B cell (primary cell): ENCODE data around the gene ACIN1. TPM values are rescaled to one million over a fixed set of nuclear protein-coding genes. Genes with fewer than 3 reads are reported as not detected.

ENCODE experiments used
- ATAC-seq: fragments of 200-7000 bp; cut with Tn5 transposase; one replicate; pipeline ENCODE4 v1.10.0; 2021; ENCODE audit warnings: low read depth, mild to moderate bottlenecking, moderate number of reproducible peaks, moderate library complexity
- CTCF ChIA-PET: fragments of 350-600 bp; sonication (Branson Sonifier 250); formaldehyde crosslinking; loops from one replicate; lab custom pipeline; 2021; ENCODE audit warnings: antibody characterized with exemption, inconsistent platforms; lab: Charles Lee
- POLR2A ChIA-PET: fragments of 350-600 bp; sonication (Branson Sonifier 250); formaldehyde crosslinking; loops from one replicate; lab custom pipeline; 2021; ENCODE audit warnings: antibody characterized with exemption; lab: Charles Lee
- DNase-seq: peaks from one replicate; pipeline ENCODE4 v3.0.0; 2013
- H2AFZ ChIP-seq: 2 replicates; pipeline ENCODE4 v1.6.1; 2012; ENCODE audit warnings: mild to moderate bottlenecking, low read depth, low read length; ENCODE audit not compliant: insufficient read depth, poor library complexity, severe bottlenecking
- H3K27ac ChIP-seq, 2 donors: 1 replicate in 1 of 2; 2 replicates in 1 of 2; pipeline ENCODE4 v1.5.1; 2012 to 2013; ENCODE audit warnings: low read length in 2 of 2, mild to moderate bottlenecking in 2 of 2, moderate library complexity in 1 of 2
- H3K27me3 ChIP-seq, 4 experiments: fragments of 200-600 bp in 1 of 4; sonication (generic) in 1 of 4; replicated peaks in 1 of 4; 1 replicate in 2 of 4; 2 replicates in 2 of 4; pipeline versions ENCODE4 v1.6.1 to v1.7.0; 2013 to 2016; ENCODE audit warnings: low read length in 3 of 4, mild to moderate bottlenecking in 2 of 4, mixed read lengths in 1 of 4, moderate library complexity in 1 of 4; ENCODE audit not compliant: insufficient read depth in 4 of 4, control insufficient read depth in 3 of 4; ENCODE audit errors: control extremely low read depth in 1 of 4
- H3K36me3 ChIP-seq, 2 experiments: replicated peaks in 1 of 2; 1 replicate in 1 of 2; 2 replicates in 1 of 2; pipeline versions ENCODE4 v1.6.1 to v1.7.1; 2013; ENCODE audit warnings: low read length in 1 of 2; ENCODE audit not compliant: insufficient read depth in 2 of 2, control insufficient read depth in 1 of 2; ENCODE audit errors: control extremely low read depth in 1 of 2, extremely low read depth in 1 of 2
- H3K4me1 ChIP-seq, 2 donors: fragments of 200-600 bp in 1 of 2; sonication (generic) in 1 of 2; 1 replicate in 1 of 2; 2 replicates in 1 of 2; pipeline versions ENCODE4 v1.5.1 to v1.6.1; 2013 to 2017; ENCODE audit warnings: low read length in 2 of 2; ENCODE audit not compliant: control insufficient read depth in 2 of 2, insufficient read depth in 2 of 2
- H3K4me2 ChIP-seq: replicated peaks from 2 replicates; pipeline ENCODE3; 2012; ENCODE audit warnings: mild to moderate bottlenecking, low read depth, low read length; ENCODE audit not compliant: poor library complexity, severe bottlenecking
- H3K4me3 ChIP-seq, 5 experiments: fragments of 200-600 bp in 1 of 5; sonication (generic) in 1 of 5; 1 replicate in 3 of 5; 2 replicates in 2 of 5; pipeline versions ENCODE4 v1.5.1 to v1.7.0; 2011 to 2016; ENCODE audit warnings: low read length in 4 of 5, mild to moderate bottlenecking in 4 of 5, low read depth in 2 of 5, control low read depth in 1 of 5, moderate library complexity in 1 of 5; ENCODE audit not compliant: insufficient read depth in 1 of 5; ENCODE audit errors: control extremely low read depth in 1 of 5, extremely low read depth in 1 of 5
- H3K79me2 ChIP-seq: fragments of 200-600 bp; sonication (generic); one replicate; pipeline ENCODE4 v1.6.0; 2016; ENCODE audit warnings: low read length; ENCODE audit not compliant: control insufficient read depth, insufficient read depth
- H3K9ac ChIP-seq: fragments of 200-600 bp; sonication (generic); 2 replicates; pipeline ENCODE4 v1.6.1; 2017; ENCODE audit warnings: mild to moderate bottlenecking, low read length, moderate library complexity
- H3K9me3 ChIP-seq, 3 donors: one replicate each; pipeline versions ENCODE4 v1.6.1 to v1.7.1; 2013; ENCODE audit warnings: low read length in 2 of 3; ENCODE audit not compliant: control insufficient read depth in 2 of 3, insufficient read depth in 1 of 3; ENCODE audit errors: control extremely low read depth in 1 of 3
- H4K20me1 ChIP-seq: 2 replicates; pipeline ENCODE4 v1.6.0; 2012; ENCODE audit warnings: mild to moderate bottlenecking, low read length; ENCODE audit not compliant: insufficient read depth, control insufficient read depth, poor library complexity, severe bottlenecking
- H3K27ac Mint-ChIP-seq: one replicate; pipeline ENCODE4 v1.8.0; 2021; ENCODE audit warnings: mixed read lengths
- H3K27me3 Mint-ChIP-seq: one replicate; pipeline ENCODE4 v1.8.0; 2021; ENCODE audit warnings: mixed read lengths
- H3K4me1 Mint-ChIP-seq: one replicate; pipeline ENCODE4 v1.8.0; 2021; ENCODE audit warnings: mixed read lengths
- H3K4me3 Mint-ChIP-seq: one replicate; pipeline ENCODE4 v1.8.0; 2021; ENCODE audit warnings: mixed read lengths
- H3K9me3 Mint-ChIP-seq: one replicate; pipeline ENCODE4 v1.8.0; 2022; ENCODE audit warnings: mixed read lengths; ENCODE audit not compliant: insufficient read depth
- CTCF ChIP-seq: fragments of 200-600 bp; IDR thresholded peaks from one replicate; pipeline ENCODE4 v1.8.0; 2022; ENCODE audit warnings: antibody characterized with exemption, mild to moderate bottlenecking
- EZH2 ChIP-seq: IDR thresholded peaks from 2 replicates; pipeline ENCODE4 v1.6.1; 2012; ENCODE audit warnings: borderline replicate concordance, low read depth, mild to moderate bottlenecking, moderate library complexity, low read length; ENCODE audit not compliant: insufficient read depth, poor library complexity, severe bottlenecking
- WGBS: methylation state at CpG from one replicate; pipeline ENCODE4 v1.1.5; 2013; ENCODE audit warnings: missing lambda C conversion rate; ENCODE audit not compliant: insufficient coverage; 5-methylcytosine and 5-hydroxymethylcytosine counted together
- intact Hi-C: fragments of 100-400 bp; cut with micrococcal nuclease; formaldehyde crosslinking; loops from one replicate; pipeline ENCODE4 v1.10.0; 2022
- polyA plus RNA-seq: library from polyadenylated mRNA; depleted of rRNA; stranded (reverse); fragments of >200 nt; gene quantifications from 2 replicates; pipeline ENCODE4 v1.2.3, GENCODE V29; 2012
- total RNA-seq, 2 donors: library from RNA; stranded (reverse); fragments of 120-200 nt in 1 of 2; gene quantifications; 1 replicate in 1 of 2; 2 replicates in 1 of 2; pipeline versions ENCODE4 v1.2.3 to v1.2.4, GENCODE V29; 2013 to 2022

ACIN1 gene
- total and polyA plus RNA-seq, 2 donors (not counting 1 experiment from before 2014, with no cell fraction given), result 178 to 359 TPM

- H3K9me3 ChIP-seq, result no peaks in the 10 kb centered on the region
- peaks cover 0 to 20% of the 10 kb centered on the region in 2 experiments for H3K36me3 ChIP-seq
- no peak for DNase-seq
- peaks cover 10 to 21% of the 10 kb centered on the region in 2 donors for H3K4me1 ChIP-seq
- TF ChIP-seq EZH2 (no peak), CTCF (no peak)
- peaks cover 0 to 6% (median 0%) of the 10 kb centered on the region in 4 experiments for H3K27me3 ChIP-seq
- no peak overlapping the region for H3K4me3 ChIP-seq
- Mint-ChIP-seq H3K27me3 (no peaks in the 10 kb centered on the region), H3K4me1 (peaks cover 18% of the 10 kb centered on the region), H3K27ac (no peak overlapping the region), H3K9me3 (no peaks in the 10 kb centered on the region), H3K4me3 (peak overlapping the region; percentile 89)
- intact Hi-C loops, result loop anchor here (1.0 to 10.0 kb wide), 7 partner anchors 14 to 751 kb away; no protein-coding TSS in a partner anchor
- no peak for ATAC-seq
- H4K20me1 ChIP-seq, result peaks cover 5% of the 10 kb centered on the region
- H3K27ac ChIP-seq, result no peak overlapping the region
- peak overlapping the region; percentile 63 for H2AFZ ChIP-seq
- no peak overlapping the region for H3K4me2 ChIP-seq
- WGBS, result 89% methylated on average over 5 of the region's 6 CpGs
- no peaks in the 10 kb centered on the region for H3K79me2 ChIP-seq
- no peak overlapping the region for H3K9ac ChIP-seq
- ChIA-PET CTCF (interaction anchor here (1.4 to 19.1 kb wide), 4 partner anchors 13 to 70 kb away, joined by 6 to 1134 read pairs (median 14); partner anchors contain the start of genes ACIN1 and AJUBA), POLR2A (no interaction called here)
Measured at GRCh38 chr14:23055621-23056144, 39.3 kb downstream of the ACIN1 start.

GRCh38 chr14:23055147-23055550 lies 39.8 kb downstream of the ACIN1 start:
- no peak overlapping the region for H2AFZ ChIP-seq
- no peak overlapping the region for H3K9ac ChIP-seq
- no peak overlapping the region for H3K27ac ChIP-seq
- 97% methylated on average over 12 of the region's 12 CpGs for WGBS
- peaks cover 10 to 21% of the 10 kb centered on the region in 2 donors for H3K4me1 ChIP-seq
- ATAC-seq (no peak), DNase-seq (no peak)
- H3K4me1 Mint-ChIP-seq, result peaks cover 18% of the 10 kb centered on the region
- no peaks in the 10 kb centered on the region for H3K79me2 ChIP-seq
- H4K20me1 ChIP-seq, result peaks cover 5% of the 10 kb centered on the region
- H3K4me3 ChIP-seq, result no peak overlapping the region
- no peak for TF ChIP-seq EZH2
- TF ChIP-seq CTCF, result no peak
- H3K27ac Mint-ChIP-seq, result no peak overlapping the region
- peaks cover 0 to 6% (median 0%) of the 10 kb centered on the region in 4 experiments for H3K27me3 ChIP-seq
- H3K4me3 Mint-ChIP-seq, result no peak overlapping the region
- no peaks in the 10 kb centered on the region for H3K27me3 Mint-ChIP-seq
- no peak overlapping the region for H3K4me2 ChIP-seq
- ChIA-PET CTCF (interaction anchor here (3.8 to 19.1 kb wide), 2 partner anchors 48 to 69 kb away, joined by 16 to 1134 read pairs; partner anchors contain the start of gene AJUBA), POLR2A (interaction anchor here (0.8 kb wide), 1 partner anchor 69 kb away, joined by 3 read pairs; no protein-coding TSS in a partner anchor)
- H3K36me3 ChIP-seq, result peaks cover 0 to 16% of the 10 kb centered on the region in 2 experiments
- no peaks in the 10 kb centered on the region for H3K9me3 ChIP-seq
- intact Hi-C loops, result loop anchor here (5.0 to 10.0 kb wide), 6 partner anchors 37 to 750 kb away; no protein-coding TSS in a partner anchor
- no peaks in the 10 kb centered on the region for H3K9me3 Mint-ChIP-seq
